DOHH2 (cell line): ENCODE results near the gene VPS37B.
"Not testable (repeated sequence)": the region's sequence is repeated elsewhere in the genome, so short reads cannot be mapped to it uniquely, and the experiment has no call there.

Experiments used
- H3F3A ChIP-seq: fragments of 200-600 bp; sonication (generic), shearing (Covaris generic); 2 replicates; pipeline ENCODE4 v1.6.0; 2016; ENCODE audit warnings: antibody characterized with exemption, mild to moderate bottlenecking; ENCODE audit not compliant: control insufficient read depth, insufficient read depth
- H3K27ac ChIP-seq: fragments of 200-600 bp; sonication (generic); 2 replicates; pipeline ENCODE4 v1.5.1; 2014; ENCODE audit warnings: low read depth, mild to moderate bottlenecking, low read length, moderate library complexity
- H3K27me3 ChIP-seq: fragments of 200-600 bp; sonication (generic); 2 replicates; pipeline ENCODE4 v1.6.1; 2014; ENCODE audit warnings: mild to moderate bottlenecking, low read length, mixed read lengths; ENCODE audit not compliant: control insufficient read depth
- H3K36me3 ChIP-seq: fragments of 200-600 bp; sonication (generic); 2 replicates; pipeline ENCODE4 v1.6.1; 2014; ENCODE audit warnings: mild to moderate bottlenecking, low read length, moderate library complexity, mixed read lengths; ENCODE audit not compliant: control insufficient read depth
- H3K4me1 ChIP-seq: fragments of 200-600 bp; sonication (generic); 2 replicates; pipeline ENCODE4 v1.6.1; 2014; ENCODE audit warnings: mild to moderate bottlenecking, low read length, mixed read lengths; ENCODE audit not compliant: control insufficient read depth
- H3K4me2 ChIP-seq: fragments of 200-600 bp; sonication (generic); 2 replicates; pipeline ENCODE4 v1.6.0; 2014; ENCODE audit warnings: mild to moderate bottlenecking, low read length, moderate library complexity
- H3K4me3 ChIP-seq: fragments of 200-600 bp; sonication (generic); 2 replicates; pipeline ENCODE4 v1.5.1; 2014; ENCODE audit warnings: mild to moderate bottlenecking, low read length, mixed read lengths
- H3K79me2 ChIP-seq: fragments of 200-600 bp; sonication (generic); 2 replicates; pipeline ENCODE4 v1.6.1; 2014; ENCODE audit warnings: mild to moderate bottlenecking, low read length, mixed read lengths; ENCODE audit not compliant: control insufficient read depth
- H3K9me2 ChIP-seq: fragments of 200-600 bp; sonication (generic); replicated peaks from 2 replicates; pipeline ENCODE4 v1.6.1; 2014; ENCODE audit warnings: mild to moderate bottlenecking, low read length, mixed read lengths; ENCODE audit not compliant: control insufficient read depth
- H3K9me3 ChIP-seq: fragments of 200-600 bp; sonication (generic); 2 replicates; pipeline ENCODE4 v1.6.1; 2014; ENCODE audit warnings: antibody characterized with exemption, low read length, mixed read lengths; ENCODE audit not compliant: control insufficient read depth, insufficient read depth
- H4K20me1 ChIP-seq: fragments of 200-600 bp; sonication (generic); 2 replicates; pipeline ENCODE4 v1.6.0; 2014; ENCODE audit warnings: low read depth, mild to moderate bottlenecking, antibody characterized with exemption, low read length, moderate library complexity; ENCODE audit not compliant: control insufficient read depth, insufficient read depth
- CTCF ChIP-seq: fragments of 200-600 bp; sonication (generic); IDR thresholded peaks from one replicate; pipeline ENCODE4 v1.5.1; 2014; ENCODE audit warnings: antibody characterized with exemption, mild to moderate bottlenecking, low read depth, low read length; ENCODE audit not compliant: poor library complexity, severe bottlenecking
- EZH2phosphoT487 ChIP-seq: fragments of 200-600 bp; sonication (generic); IDR thresholded peaks from 2 replicates; pipeline ENCODE4 v1.6.1; 2017; ENCODE audit warnings: borderline replicate concordance, mild to moderate bottlenecking, antibody characterized with exemption, low read length, moderate library complexity, mixed read lengths

Gene VPS37B

DNA sequence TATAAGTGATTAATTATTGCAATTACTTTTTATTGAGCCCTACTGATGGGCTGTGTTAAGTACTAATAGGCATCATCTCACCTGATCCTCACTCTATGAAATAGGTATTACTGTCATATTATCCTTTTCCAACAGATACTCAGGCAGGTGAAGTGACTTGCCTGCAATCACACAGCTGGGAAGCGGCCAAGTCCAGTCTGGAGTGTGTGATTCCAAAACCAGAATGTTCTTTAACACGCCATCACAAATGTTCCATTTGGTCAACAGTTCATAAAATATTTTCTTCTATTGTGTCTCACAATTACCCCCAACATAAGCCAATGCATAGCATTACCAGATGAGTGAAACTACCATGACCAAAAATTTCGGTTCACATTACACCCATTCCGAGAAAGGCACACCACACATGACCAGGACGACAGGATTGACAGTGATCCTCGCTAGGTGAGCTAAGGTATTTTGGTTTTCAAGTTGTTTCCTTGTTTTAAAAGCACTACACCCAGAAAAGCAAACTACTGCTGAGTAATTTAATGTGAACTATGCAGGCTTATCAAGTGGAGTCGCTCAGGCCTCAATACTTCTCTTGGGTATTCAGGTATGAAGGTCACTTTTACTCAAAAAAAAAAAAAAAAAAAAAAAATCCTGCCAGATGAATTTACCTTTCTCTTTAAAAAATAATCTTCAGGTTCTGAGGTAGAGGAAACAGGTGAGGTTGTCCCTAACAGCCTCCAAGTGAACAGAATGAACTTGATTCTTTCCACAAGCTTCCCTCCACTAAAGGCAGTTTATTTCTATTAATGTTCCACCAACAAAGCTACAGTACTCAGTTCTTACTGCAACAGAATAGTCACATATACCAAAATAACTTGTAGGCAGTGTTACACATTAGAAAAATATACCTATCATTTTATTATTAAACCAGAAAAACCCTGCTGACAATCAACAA lies 2.4 kb downstream of the VPS37B start:
- Histone ChIP-seq H3K4me1 (peaks cover 39% of the 10 kb centered on the region), H3K4me3 (no peak overlapping the region), H4K20me1 (no peaks in the 10 kb centered on the region), H3K27ac (no peak overlapping the region), H3K36me3 (no peaks in the 10 kb centered on the region), H3K27me3 (peaks cover 29% of the 10 kb centered on the region), H3F3A (peaks cover 16% of the 10 kb centered on the region), H3K79me2 (no peaks in the 10 kb centered on the region), H3K9me2 (no peaks in the 10 kb centered on the region), H3K4me2 (no peak overlapping the region), H3K9me3 (no peaks in the 10 kb centered on the region)
- no peak for TF ChIP-seq EZH2phosphoT487
- TF ChIP-seq CTCF, result no peak

DNA sequence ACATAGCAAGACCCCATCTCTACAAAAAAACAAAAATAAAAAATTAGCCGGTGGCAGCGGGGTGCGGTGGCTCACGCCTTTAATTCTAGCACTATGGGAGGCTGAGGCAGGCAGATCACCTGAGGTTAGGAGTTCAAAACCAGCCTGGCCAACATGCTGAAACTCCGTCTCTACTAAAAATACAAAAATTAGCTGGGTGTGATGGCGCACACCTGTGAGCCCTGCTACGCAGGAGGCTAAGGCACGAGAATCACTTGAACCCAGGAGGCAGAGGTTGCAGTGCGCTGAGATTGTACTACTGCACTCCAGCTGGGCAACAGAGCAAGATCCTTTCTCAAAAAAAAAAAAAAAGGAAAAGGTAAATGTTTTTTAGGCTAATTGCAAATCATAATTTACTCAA lies 3.2 kb downstream of the VPS37B start:
- not testable (repeated sequence) for H3K9me2 ChIP-seq, H4K20me1 ChIP-seq, H3K79me2 ChIP-seq, H3K4me3 ChIP-seq, H3K36me3 ChIP-seq, H3K27ac ChIP-seq, H3K4me2 ChIP-seq, H3K9me3 ChIP-seq
- Histone ChIP-seq H3K4me1 (peaks cover 40% of the 10 kb centered on the region), H3K27me3 (peaks cover 29% of the 10 kb centered on the region), H3F3A (peaks cover 12% of the 10 kb centered on the region)

DNA sequence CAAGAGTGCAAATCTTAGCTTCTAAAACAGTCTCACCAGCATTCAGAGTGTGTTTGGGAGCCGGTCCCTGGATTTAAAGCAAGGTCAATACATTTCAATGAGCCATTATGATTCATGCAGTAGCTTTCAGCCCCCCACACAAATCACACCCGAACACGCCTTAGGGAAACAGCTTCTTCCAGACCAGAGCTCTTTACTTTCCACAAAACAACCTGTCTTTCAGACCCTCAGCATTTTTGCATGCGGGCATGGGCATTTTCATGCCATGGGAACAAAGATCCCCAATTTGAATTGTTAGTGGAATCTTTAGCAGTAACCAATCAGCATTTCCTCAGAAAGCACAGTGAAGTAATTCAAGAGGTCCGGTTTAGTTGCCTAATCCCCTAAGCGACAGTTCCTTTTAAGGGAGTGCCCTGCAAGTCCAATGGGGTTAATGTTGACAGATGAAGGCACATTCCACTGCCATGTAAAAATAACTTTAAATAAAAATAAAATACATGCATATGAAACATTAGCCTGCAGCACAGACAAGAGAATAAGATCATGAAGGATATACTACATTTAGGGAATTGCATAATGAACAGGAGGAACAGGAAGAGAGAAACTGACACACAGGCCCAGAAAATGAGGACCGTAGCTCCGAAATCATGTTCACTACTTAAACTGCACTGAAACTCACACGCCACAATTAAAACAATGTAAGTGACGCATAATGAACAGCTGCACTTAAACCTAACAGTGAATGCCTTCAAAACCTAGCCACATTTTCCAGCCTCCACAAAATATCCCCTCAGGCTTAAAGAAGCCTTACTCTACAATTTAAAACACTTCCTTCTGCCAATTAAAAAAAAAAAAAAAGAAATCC lies 4.0 kb downstream of the VPS37B start:
- Histone ChIP-seq H3K27ac (no peak overlapping the region), H3K4me3 (no peak overlapping the region), H3F3A (peaks cover 12% of the 10 kb centered on the region), H3K36me3 (no peaks in the 10 kb centered on the region), H3K79me2 (no peaks in the 10 kb centered on the region; the same call in 1 of the 2 replicates), H3K9me3 (no peaks in the 10 kb centered on the region), H3K9me2 (no peaks in the 10 kb centered on the region), H3K4me2 (no peak overlapping the region), H4K20me1 (no peaks in the 10 kb centered on the region), H3K27me3 (peaks cover 22% of the 10 kb centered on the region), H3K4me1 (peaks cover 48% of the 10 kb centered on the region)
- TF ChIP-seq CTCF, result no peak
- no peak for TF ChIP-seq EZH2phosphoT487
